Measurements from ENCODE around the gene HRH4. TPM values are rescaled to one million over a fixed set of nuclear protein-coding genes. Genes with fewer than 3 reads are reported as not detected.

The HRH4 gene
- total and polyA plus RNA-seq, 4 donors, result 0.19 to 0.89 (median 0.54) TPM; not detected in 1

DNA sequence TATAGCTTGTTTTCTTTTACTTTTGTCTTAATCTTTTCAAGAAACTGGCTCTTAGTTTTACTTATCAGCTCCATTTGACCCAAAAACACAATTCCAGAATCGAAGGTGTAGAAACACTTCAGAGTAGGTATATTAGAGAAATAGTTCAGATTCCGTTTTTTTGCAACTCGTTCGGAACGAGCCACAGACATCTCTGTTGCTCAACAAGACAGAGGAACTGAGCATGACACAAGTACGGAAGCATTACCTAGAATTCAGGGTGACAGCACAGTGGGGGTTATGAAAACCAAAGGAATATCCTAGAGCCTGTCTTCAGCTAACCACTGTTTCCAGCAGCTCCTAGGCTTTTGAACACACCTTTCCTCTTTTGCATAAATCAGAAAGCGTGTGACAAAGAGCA lies 5.0 kb downstream of the HRH4 start:
- H3K27me3 ChIP-seq (ENCODE audit: control insufficient read depth in 3 of 3, insufficient read depth in 3 of 3, low read length in 2 of 3), result no peaks in the 10 kb centered on the region
- WGBS, 2 donors, result 37 to 71% methylated on average over 7 of the region's 7 CpGs
- H3K4me1 ChIP-seq (ENCODE audit: control insufficient read depth in 5 of 5, insufficient read depth in 5 of 5, low read length in 5 of 5), result no peaks in the 10 kb centered on the region
- no peaks in the 10 kb centered on the region for H3K9me3 ChIP-seq (ENCODE audit: control insufficient read depth in 4 of 4, insufficient read depth in 3 of 4, low read length in 3 of 4)
- H3K4me3 ChIP-seq, result no peak overlapping the region
- ATAC-seq (ENCODE audit: insufficient read depth, low FRiP score) (no peak), DNase-seq (no peak)
- no peak overlapping the region for H3K9ac ChIP-seq (ENCODE audit: insufficient read depth in 1 of 2, low read length in 2 of 2)
- TF ChIP-seq CTCF (IDR thresholded peaks at IDR 0.05; ENCODE audit: control extremely low read depth, extremely low read depth), result no peak
- H3K27ac ChIP-seq (ENCODE audit: low read depth in 1 of 2, low read length in 1 of 2), result no peak overlapping the region
- H3K36me3 ChIP-seq (ENCODE audit: control insufficient read depth in 4 of 4, insufficient read depth in 4 of 4, low read length in 4 of 4), result no peaks in the 10 kb centered on the region

DNA sequence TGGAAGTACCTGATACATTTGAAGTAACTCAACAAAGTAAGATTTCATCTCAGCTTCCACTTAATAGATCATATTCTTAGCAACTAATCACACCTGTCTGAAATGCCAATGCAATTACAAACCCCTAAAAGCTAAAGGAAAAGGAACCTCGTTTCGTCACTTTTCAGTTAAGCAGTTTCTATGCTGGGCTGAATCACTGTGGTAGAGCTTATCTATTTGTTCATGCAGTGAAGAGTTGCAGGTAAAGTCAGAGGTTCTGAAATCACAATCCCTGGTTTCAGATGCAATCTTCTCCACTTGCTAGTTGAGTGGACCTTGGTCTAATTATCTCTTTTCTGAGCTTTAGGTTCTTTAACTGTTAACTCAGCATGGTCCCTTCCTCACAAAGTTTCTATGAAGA lies 6.3 kb downstream of the HRH4 start:
- no peak for TF ChIP-seq CTCF (IDR thresholded peaks at IDR 0.05; ENCODE audit: control extremely low read depth, extremely low read depth)
- DNase-seq (no peak), ATAC-seq (ENCODE audit: insufficient read depth, low FRiP score) (no peak)
- 41 to 67% methylated on average over 2 of the region's 2 CpGs for WGBS, 2 donors
- Histone ChIP-seq H3K4me1 (ENCODE audit: control insufficient read depth in 5 of 5, insufficient read depth in 5 of 5, low read length in 5 of 5) (no peaks in the 10 kb centered on the region), H3K36me3 (ENCODE audit: control insufficient read depth in 4 of 4, insufficient read depth in 4 of 4, low read length in 4 of 4) (no peaks in the 10 kb centered on the region), H3K27me3 (ENCODE audit: control insufficient read depth in 3 of 3, insufficient read depth in 3 of 3, low read length in 2 of 3) (no peaks in the 10 kb centered on the region), H3K9me3 (ENCODE audit: control insufficient read depth in 4 of 4, insufficient read depth in 3 of 4, low read length in 3 of 4) (no peaks in the 10 kb centered on the region), H3K9ac (ENCODE audit: insufficient read depth in 1 of 2, low read length in 2 of 2) (no peak overlapping the region), H3K27ac (ENCODE audit: low read depth in 1 of 2, low read length in 1 of 2) (no peak overlapping the region), H3K4me3 (no peak overlapping the region)

GRCh38 chr18:24470022-24470618 lies 9.7 kb downstream of the HRH4 start:
- no peak for TF ChIP-seq CTCF (IDR thresholded peaks at IDR 0.05; ENCODE audit: control extremely low read depth, extremely low read depth)
- no peak overlapping the region for H3K4me3 ChIP-seq
- no peak overlapping the region for H3K27ac ChIP-seq (ENCODE audit: low read depth in 1 of 2, low read length in 1 of 2)
- H3K4me1 ChIP-seq (ENCODE audit: control insufficient read depth in 5 of 5, insufficient read depth in 5 of 5, low read length in 5 of 5), result no peaks in the 10 kb centered on the region
- no peaks in the 10 kb centered on the region for H3K9me3 ChIP-seq (ENCODE audit: control insufficient read depth in 4 of 4, insufficient read depth in 3 of 4, low read length in 3 of 4)
- WGBS, 2 donors, result 81 to 88% methylated on average over 3 of the region's 3 CpGs
- ATAC-seq (ENCODE audit: insufficient read depth, low FRiP score) (no peak), DNase-seq (no peak)
- H3K36me3 ChIP-seq (ENCODE audit: control insufficient read depth in 4 of 4, insufficient read depth in 4 of 4, low read length in 4 of 4), result no peaks in the 10 kb centered on the region
- H3K9ac ChIP-seq (ENCODE audit: insufficient read depth in 1 of 2, low read length in 2 of 2), result no peak overlapping the region
- no peaks in the 10 kb centered on the region for H3K27me3 ChIP-seq (ENCODE audit: control insufficient read depth in 3 of 3, insufficient read depth in 3 of 3, low read length in 2 of 3)

DNA sequence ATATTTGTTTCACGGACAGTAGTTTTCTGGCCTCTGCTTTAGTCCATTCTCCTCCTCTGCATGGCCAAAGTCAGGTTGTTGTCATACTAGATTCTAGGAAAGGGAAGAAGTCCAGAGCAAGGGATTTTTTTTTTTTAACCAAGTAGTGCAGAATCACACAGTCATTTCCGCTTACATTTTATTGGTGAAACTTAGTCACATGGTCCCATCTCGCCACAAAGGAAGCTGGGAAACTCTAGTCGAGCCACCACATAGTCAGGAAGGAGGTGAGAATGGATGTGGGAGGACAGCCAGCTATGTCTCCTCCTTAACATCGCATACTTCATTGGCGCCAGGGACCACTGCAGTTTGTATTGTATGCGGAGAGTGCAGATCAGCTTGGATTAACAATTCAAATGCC lies 10.4 kb downstream of the HRH4 start:
- H3K9me3 ChIP-seq (ENCODE audit: control insufficient read depth in 4 of 4, insufficient read depth in 3 of 4, low read length in 3 of 4), result no peaks in the 10 kb centered on the region
- WGBS, 2 donors, result 86 to 88% methylated on average over 7 of the region's 7 CpGs
- H3K4me3 ChIP-seq, result no peak overlapping the region
- no peaks in the 10 kb centered on the region for H3K36me3 ChIP-seq (ENCODE audit: control insufficient read depth in 4 of 4, insufficient read depth in 4 of 4, low read length in 4 of 4)
- no peak for TF ChIP-seq CTCF (IDR thresholded peaks at IDR 0.05; ENCODE audit: control extremely low read depth, extremely low read depth)
- no peaks in the 10 kb centered on the region for H3K27me3 ChIP-seq (ENCODE audit: control insufficient read depth in 3 of 3, insufficient read depth in 3 of 3, low read length in 2 of 3)
- H3K4me1 ChIP-seq (ENCODE audit: control insufficient read depth in 5 of 5, insufficient read depth in 5 of 5, low read length in 5 of 5), result no peaks in the 10 kb centered on the region
- DNase-seq (no peak), ATAC-seq (ENCODE audit: insufficient read depth, low FRiP score) (no peak)
- no peak overlapping the region for H3K27ac ChIP-seq (ENCODE audit: low read depth in 1 of 2, low read length in 1 of 2)
- H3K9ac ChIP-seq (ENCODE audit: insufficient read depth in 1 of 2, low read length in 2 of 2), result no peak overlapping the region

Measured in lung (tissue), 12 donors.